ENCODE results near the gene ITGA8. TPM values are rescaled to one million over a fixed set of nuclear protein-coding genes. Genes with fewer than 3 reads are reported as not detected.

ITGA8 gene
- total RNA-seq, 1 donor from 2014 or later: 6.9 TPM

- TF ChIP-seq CTCF (IDR thresholded peaks at IDR 0.05): peak; percentile 77
- Mint-ChIP-seq H3K4me3 (ENCODE audit: unreplicated experiment) (no peak overlapping the region), H3K9me3 (ENCODE audit: unreplicated experiment) (peaks cover 6% of the 10 kb centered on the region), H3K36me3 (ENCODE audit: unreplicated experiment) (no peaks in the 10 kb centered on the region), H3K27me3 (ENCODE audit: unreplicated experiment) (peaks cover 2% of the 10 kb centered on the region), H3K27ac (ENCODE audit: unreplicated experiment) (no peak overlapping the region), H3K4me1 (ENCODE audit: unreplicated experiment) (peaks cover 3% of the 10 kb centered on the region)
- DNase-seq (ENCODE audit: extremely low spot score, unreplicated experiment): no peak
These were observed 5.9 kb upstream of the ITGA8 start for GRCh38 chr10:15725603-15726002.

DNA sequence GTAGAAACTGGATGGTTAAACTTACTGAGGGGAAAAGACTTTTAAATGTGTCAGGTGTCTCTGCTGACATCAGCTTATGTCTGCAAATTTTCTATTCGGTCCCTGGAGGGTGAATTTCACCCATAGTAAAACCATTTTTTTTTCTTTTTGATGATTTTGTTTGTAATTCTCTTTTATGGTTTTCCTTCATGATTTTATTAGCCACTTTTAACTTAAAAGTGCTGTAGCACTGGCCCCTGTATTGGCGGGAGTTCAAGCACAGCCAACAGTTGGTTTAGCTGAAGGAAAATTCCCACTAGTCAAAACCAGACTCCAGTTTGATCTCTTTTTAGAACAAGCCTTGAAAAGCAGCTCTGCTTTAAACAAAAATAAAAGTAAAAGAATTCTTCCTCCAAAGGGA lies 5.0 kb upstream of the ITGA8 start:
- no peak overlapping the region for H3K4me3 Mint-ChIP-seq (ENCODE audit: unreplicated experiment)

GRCh38 chr10:15723803-15724202 lies 4.1 kb upstream of the ITGA8 start:
- DNase-seq (ENCODE audit: extremely low spot score, unreplicated experiment): no peak
- Mint-ChIP-seq H3K4me3 (ENCODE audit: unreplicated experiment) (no peak overlapping the region), H3K27ac (ENCODE audit: unreplicated experiment) (no peak overlapping the region), H3K36me3 (ENCODE audit: unreplicated experiment) (no peaks in the 10 kb centered on the region), H3K27me3 (ENCODE audit: unreplicated experiment) (peaks cover 2% of the 10 kb centered on the region), H3K4me1 (ENCODE audit: unreplicated experiment) (peaks cover 7% of the 10 kb centered on the region), H3K9me3 (ENCODE audit: unreplicated experiment) (no peaks in the 10 kb centered on the region)
- TF ChIP-seq CTCF (IDR thresholded peaks at IDR 0.05): no peak

More for the DNA sequence above, 5.0 kb upstream of the ITGA8 start:
- no peak overlapping the region for H3K27ac Mint-ChIP-seq (ENCODE audit: unreplicated experiment)
- no peak for TF ChIP-seq CTCF (IDR thresholded peaks at IDR 0.05)
- H3K4me1 Mint-ChIP-seq (ENCODE audit: unreplicated experiment): peaks cover 3% of the 10 kb centered on the region
- DNase-seq (ENCODE audit: extremely low spot score, unreplicated experiment): no peak
- H3K27me3 Mint-ChIP-seq (ENCODE audit: unreplicated experiment): peaks cover 2% of the 10 kb centered on the region
- no peaks in the 10 kb centered on the region for H3K36me3 Mint-ChIP-seq (ENCODE audit: unreplicated experiment)
- no peaks in the 10 kb centered on the region for H3K9me3 Mint-ChIP-seq (ENCODE audit: unreplicated experiment)

DNA sequence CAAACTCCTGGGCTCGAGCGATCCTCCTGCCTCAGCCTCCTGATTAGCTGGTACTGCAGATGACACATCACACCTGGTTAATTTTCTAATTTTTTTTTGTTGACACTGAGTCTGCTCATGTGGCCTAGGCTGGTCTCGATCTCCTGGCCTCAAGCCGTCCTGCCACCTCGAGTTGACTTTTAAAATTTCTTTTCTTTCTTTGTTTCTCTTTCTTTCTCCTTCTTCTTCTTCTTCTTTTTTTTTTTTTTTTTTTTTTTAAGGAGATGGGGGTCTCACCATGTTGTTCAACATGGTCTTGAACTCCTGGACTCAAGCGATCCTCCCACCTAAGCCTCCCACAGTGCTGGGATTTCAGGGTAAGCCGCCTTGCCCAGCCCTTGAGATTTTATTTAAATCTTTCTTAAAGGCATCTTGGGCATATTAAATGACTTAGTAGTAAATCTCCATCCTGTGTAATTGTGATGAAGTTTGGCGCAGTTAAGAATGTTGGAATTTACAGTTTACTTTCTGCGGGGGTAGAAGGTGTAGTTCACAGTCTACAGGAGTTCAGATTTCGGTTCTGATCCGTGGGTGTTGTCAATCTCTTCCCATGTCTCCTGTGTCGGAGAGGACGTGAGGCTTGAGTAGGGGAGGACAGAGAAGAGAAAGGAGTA lies 1.0 kb upstream of the ITGA8 start:
- peaks cover 2% of the 10 kb centered on the region for H3K27me3 Mint-ChIP-seq (ENCODE audit: unreplicated experiment)
- no peak for DNase-seq (ENCODE audit: extremely low spot score, unreplicated experiment)
- H3K4me3 Mint-ChIP-seq (ENCODE audit: unreplicated experiment): peak overlapping the region; percentile 70
- H3K36me3 Mint-ChIP-seq (ENCODE audit: unreplicated experiment): no peaks in the 10 kb centered on the region
- H3K27ac Mint-ChIP-seq (ENCODE audit: unreplicated experiment): no peak overlapping the region
- H3K4me1 Mint-ChIP-seq (ENCODE audit: unreplicated experiment): peaks cover 19% of the 10 kb centered on the region
- H3K9me3 Mint-ChIP-seq (ENCODE audit: unreplicated experiment): no peaks in the 10 kb centered on the region
- no peak for TF ChIP-seq CTCF (IDR thresholded peaks at IDR 0.05)

GRCh38 chr10:15719049-15719898 lies 448 bp downstream of the ITGA8 start:
- Mint-ChIP-seq H3K4me3 (ENCODE audit: unreplicated experiment) (peak overlapping the region; percentile 90), H3K27ac (ENCODE audit: unreplicated experiment) (peak overlapping the region; percentile 80)
- DNase-seq (ENCODE audit: extremely low spot score, unreplicated experiment): no peak

More at GRCh38 chr10:15719049-15719898, 448 bp downstream of the ITGA8 start:
- TF ChIP-seq CTCF (IDR thresholded peaks at IDR 0.05): no peak
- peaks cover 2% of the 10 kb centered on the region for H3K27me3 Mint-ChIP-seq (ENCODE audit: unreplicated experiment)
- no peaks in the 10 kb centered on the region for H3K36me3 Mint-ChIP-seq (ENCODE audit: unreplicated experiment)
- no peaks in the 10 kb centered on the region for H3K9me3 Mint-ChIP-seq (ENCODE audit: unreplicated experiment)
- peaks cover 16% of the 10 kb centered on the region for H3K4me1 Mint-ChIP-seq (ENCODE audit: unreplicated experiment)

All from osteocyte (in vitro differentiated cells).